ENCODE measurements around the gene SOX6.

The SOX6 gene

GRCh38 chr11:16280256-16280682 lies 76.1 kb downstream of the SOX6 start:
- H3K79me2 ChIP-seq (ENCODE audit: low read length): no peaks in the 10 kb centered on the region
- H3F3A ChIP-seq (ENCODE audit: insufficient read depth, low read length): no peaks in the 10 kb centered on the region
- H3K4me2 ChIP-seq (ENCODE audit: low read depth, low read length): no peak overlapping the region
- H3K9me3 ChIP-seq (replicated peaks; ENCODE audit: insufficient read depth, low read length): no peaks in the 10 kb centered on the region
- H3K27me3 ChIP-seq (replicated peaks; ENCODE audit: insufficient read depth, low read length): no peaks in the 10 kb centered on the region
- H3K4me1 ChIP-seq (ENCODE audit: low read length): no peaks in the 10 kb centered on the region
- no peaks in the 10 kb centered on the region for H3K36me3 ChIP-seq (replicated peaks; ENCODE audit: insufficient read depth, low read length)
- H3K9me2 ChIP-seq (replicated peaks; ENCODE audit: insufficient read depth, low read length): no peaks in the 10 kb centered on the region
- H4K20me1 ChIP-seq (ENCODE audit: insufficient read depth, low read length): no peaks in the 10 kb centered on the region
- H3K4me3 ChIP-seq (ENCODE audit: low read length): no peak overlapping the region
- TF ChIP-seq, protein P1, sequence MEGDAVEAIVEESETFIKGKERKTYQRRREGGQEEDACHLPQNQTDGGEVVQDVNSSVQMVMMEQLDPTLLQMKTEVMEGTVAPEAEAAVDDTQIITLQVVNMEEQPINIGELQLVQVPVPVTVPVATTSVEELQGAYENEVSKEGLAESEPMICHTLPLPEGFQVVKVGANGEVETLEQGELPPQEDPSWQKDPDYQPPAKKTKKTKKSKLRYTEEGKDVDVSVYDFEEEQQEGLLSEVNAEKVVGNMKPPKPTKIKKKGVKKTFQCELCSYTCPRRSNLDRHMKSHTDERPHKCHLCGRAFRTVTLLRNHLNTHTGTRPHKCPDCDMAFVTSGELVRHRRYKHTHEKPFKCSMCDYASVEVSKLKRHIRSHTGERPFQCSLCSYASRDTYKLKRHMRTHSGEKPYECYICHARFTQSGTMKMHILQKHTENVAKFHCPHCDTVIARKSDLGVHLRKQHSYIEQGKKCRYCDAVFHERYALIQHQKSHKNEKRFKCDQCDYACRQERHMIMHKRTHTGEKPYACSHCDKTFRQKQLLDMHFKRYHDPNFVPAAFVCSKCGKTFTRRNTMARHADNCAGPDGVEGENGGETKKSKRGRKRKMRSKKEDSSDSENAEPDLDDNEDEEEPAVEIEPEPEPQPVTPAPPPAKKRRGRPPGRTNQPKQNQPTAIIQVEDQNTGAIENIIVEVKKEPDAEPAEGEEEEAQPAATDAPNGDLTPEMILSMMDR (IDR thresholded peaks at IDR 0.05; ENCODE audit: low read length): no peak
- no peak for TF ChIP-seq EZH2phosphoT487 (IDR thresholded peaks at IDR 0.05; ENCODE audit: low read length)
- no peak for TF ChIP-seq EZH2 (optimal IDR thresholded peaks at IDR 0.05; ENCODE audit: low read depth, low read length)
- no peak overlapping the region for H3K27ac ChIP-seq (ENCODE audit: low read length)
- H3K9ac ChIP-seq (ENCODE audit: low read length): no peak overlapping the region
- no peak for DNase-seq
- H2AFZ ChIP-seq (ENCODE audit: low read length): no peak overlapping the region

DNA sequence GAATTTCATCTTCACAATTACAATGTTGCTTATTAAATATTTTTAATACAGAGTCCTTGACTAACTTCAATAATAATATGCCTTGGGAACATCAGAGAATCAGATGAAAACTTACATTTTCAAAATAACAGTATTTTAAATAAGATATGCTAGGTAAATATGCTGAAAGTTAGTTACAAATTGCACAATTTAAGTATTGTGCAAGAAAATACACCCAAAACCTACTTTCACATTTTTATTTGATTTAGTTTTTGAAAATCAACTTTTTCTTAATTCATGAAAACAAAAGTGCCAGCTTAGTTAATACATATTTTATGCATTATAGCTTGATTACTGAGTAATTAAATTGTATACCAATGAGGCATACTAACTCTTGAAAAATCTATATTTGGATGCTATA lies 76.8 kb downstream of the SOX6 start:
- Histone ChIP-seq H3K79me2 (ENCODE audit: low read length) (no peaks in the 10 kb centered on the region), H3K27me3 (replicated peaks; ENCODE audit: insufficient read depth, low read length) (no peaks in the 10 kb centered on the region), H3K36me3 (replicated peaks; ENCODE audit: insufficient read depth, low read length) (no peaks in the 10 kb centered on the region), H4K20me1 (ENCODE audit: insufficient read depth, low read length) (no peaks in the 10 kb centered on the region), H3F3A (ENCODE audit: insufficient read depth, low read length) (no peaks in the 10 kb centered on the region), H3K27ac (ENCODE audit: low read length) (no peak overlapping the region), H2AFZ (ENCODE audit: low read length) (no peak overlapping the region), H3K4me1 (ENCODE audit: low read length) (no peaks in the 10 kb centered on the region), H3K9me2 (replicated peaks; ENCODE audit: insufficient read depth, low read length) (no peaks in the 10 kb centered on the region), H3K9ac (ENCODE audit: low read length) (no peak overlapping the region), H3K4me2 (ENCODE audit: low read depth, low read length) (no peak overlapping the region), H3K4me3 (ENCODE audit: low read length) (no peak overlapping the region), H3K9me3 (replicated peaks; ENCODE audit: insufficient read depth, low read length) (no peaks in the 10 kb centered on the region)
- no peak for DNase-seq
- TF ChIP-seq EZH2phosphoT487 (IDR thresholded peaks at IDR 0.05; ENCODE audit: low read length) (no peak), EZH2 (optimal IDR thresholded peaks at IDR 0.05; ENCODE audit: low read depth, low read length) (no peak)
- TF ChIP-seq, protein P1 (IDR thresholded peaks at IDR 0.05; ENCODE audit: low read length): no peak

DNA sequence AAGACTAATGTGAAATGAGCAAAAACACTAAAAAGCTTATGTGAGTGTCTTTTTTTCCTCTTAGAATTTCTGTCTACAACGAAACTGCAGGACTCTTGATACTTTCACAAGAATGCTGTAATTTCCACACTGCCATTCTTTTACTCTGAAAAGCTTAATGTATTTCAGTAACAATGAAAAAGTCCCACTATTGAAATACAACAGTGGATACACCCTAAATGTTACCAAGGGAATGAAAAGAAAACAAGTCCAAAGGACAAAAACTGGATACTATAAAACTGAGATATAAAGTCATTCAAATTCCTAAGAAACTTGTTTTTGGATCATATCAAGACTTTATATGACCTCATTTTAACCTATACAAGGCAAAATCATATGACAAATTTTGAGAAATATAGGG lies 77.4 kb downstream of the SOX6 start:
- TF ChIP-seq EZH2 (optimal IDR thresholded peaks at IDR 0.05; ENCODE audit: low read depth, low read length): no peak
- TF ChIP-seq, protein P1 (IDR thresholded peaks at IDR 0.05; ENCODE audit: low read length): no peak
- TF ChIP-seq EZH2phosphoT487 (IDR thresholded peaks at IDR 0.05; ENCODE audit: low read length): no peak
- Histone ChIP-seq H3K9me2 (replicated peaks; ENCODE audit: insufficient read depth, low read length) (no peaks in the 10 kb centered on the region), H3F3A (ENCODE audit: insufficient read depth, low read length) (no peaks in the 10 kb centered on the region), H2AFZ (ENCODE audit: low read length) (no peak overlapping the region), H3K36me3 (replicated peaks; ENCODE audit: insufficient read depth, low read length) (no peaks in the 10 kb centered on the region), H3K9ac (ENCODE audit: low read length) (no peak overlapping the region), H3K4me1 (ENCODE audit: low read length) (no peaks in the 10 kb centered on the region), H3K4me2 (ENCODE audit: low read depth, low read length) (no peak overlapping the region), H3K9me3 (replicated peaks; ENCODE audit: insufficient read depth, low read length) (no peaks in the 10 kb centered on the region), H3K27me3 (replicated peaks; ENCODE audit: insufficient read depth, low read length) (no peaks in the 10 kb centered on the region), H3K4me3 (ENCODE audit: low read length) (no peak overlapping the region), H3K79me2 (ENCODE audit: low read length) (no peaks in the 10 kb centered on the region), H4K20me1 (ENCODE audit: insufficient read depth, low read length) (no peaks in the 10 kb centered on the region), H3K27ac (ENCODE audit: low read length) (no peak overlapping the region)
- DNase-seq: no peak

Data from MM.1S (cell line).